HuH-7.5 (cell line): ENCODE measurements around the gene OR2T1.
"Not testable (repeated sequence)": the region's sequence is repeated elsewhere in the genome, so short reads cannot be mapped to it uniquely, and the experiment has no call there.

ENCODE experiments used
- DNase-seq: peaks from one replicate; pipeline ENCODE4 v3.0.0; 2011; ENCODE audit warnings: low spot score

OR2T1 gene

GRCh38 chr1:248436303-248436702 is 33.5 kb downstream of the OR2T1 start:
- not testable (repeated sequence) for DNase-seq

GRCh38 chr1:248438668-248439067 is 35.8 kb downstream of the OR2T1 start:
- DNase-seq: not testable (repeated sequence)

- not testable (repeated sequence) for DNase-seq
Observed at GRCh38 chr1:248439283-248439682, 36.4 kb downstream of the OR2T1 start.

GRCh38 chr1:248442500-248443277 is 39.8 kb downstream of the OR2T1 start:
- DNase-seq: not testable (repeated sequence)

GRCh38 chr1:248444603-248445002 is 41.8 kb downstream of the OR2T1 start:
- DNase-seq: not testable (repeated sequence)

GRCh38 chr1:248445399-248445798 is 42.6 kb downstream of the OR2T1 start, which contains the start of gene OR2T2:
Gene OR2T2 (plus strand): TSS chr1:248445637. CDS start chr1:248452798, 7,161 bp downstream.
- not testable (repeated sequence) for DNase-seq

GRCh38 chr1:248448409-248449074 is 45.7 kb downstream of the OR2T1 start:
- not testable (repeated sequence) for DNase-seq

- not testable (repeated sequence) for DNase-seq
Observed at GRCh38 chr1:248449821-248450465, 47.1 kb downstream of the OR2T1 start.

- not testable (repeated sequence) for DNase-seq
Observed at GRCh38 chr1:248450466-248451145, 47.8 kb downstream of the OR2T1 start.

GRCh38 chr1:248453619-248454018 is 50.8 kb downstream of the OR2T1 start:
- not testable (repeated sequence) for DNase-seq

GRCh38 chr1:248455045-248455444 is 52.2 kb downstream of the OR2T1 start:
- not testable (repeated sequence) for DNase-seq

GRCh38 chr1:248456635-248457034 is 53.8 kb downstream of the OR2T1 start:
- DNase-seq: not testable (repeated sequence)
